SK-N-SH (cell line): Measurements from ENCODE around the gene ARFGAP1.

Experiments
- EP300 ChIP-seq, 2 experiments: IDR thresholded peaks; 2 replicates each; pipeline versions ENCODE4 v1.4.0 to v1.6.1; 2012; ENCODE audit warnings: borderline replicate concordance in 1 of 2, low read depth in 1 of 2, low read length in 1 of 2
- NFIC ChIP-seq: IDR thresholded peaks from 2 replicates; pipeline ENCODE4 v1.4.0; 2012; ENCODE audit warnings: borderline replicate concordance
- POLR2AphosphoS5 ChIP-seq: IDR thresholded peaks from 2 replicates; pipeline ENCODE4 v1.6.1; 2012; ENCODE audit warnings: low read depth, low read length
- RCOR1 ChIP-seq: fragments of 150-350 bp; IDR thresholded peaks from 2 replicates; pipeline ENCODE4 v1.6.1; 2017; ENCODE audit warnings: antibody characterized with exemption, low read length
- SIN3A ChIP-seq: IDR thresholded peaks from 2 replicates; pipeline ENCODE4 v1.6.1; 2012; ENCODE audit warnings: low read depth, mild to moderate bottlenecking, low read length, moderate library complexity, borderline replicate concordance
- SMC3 ChIP-seq: IDR thresholded peaks from 2 replicates; pipeline ENCODE4 v1.6.1; 2012; ENCODE audit warnings: low read depth, low read length, improper control_type of control experiment
- TF ChIP-seq, protein P1 (sequence below): fragments of 200-600 bp; sonication (generic); IDR thresholded peaks from 2 replicates; pipeline ENCODE4 v1.6.1; 2017; ENCODE audit warnings: antibody characterized with exemption, mild to moderate bottlenecking, moderate library complexity
- TF ChIP-seq, protein P2 (sequence below): IDR thresholded peaks from 2 replicates; pipeline ENCODE4; 2012

DNA sequence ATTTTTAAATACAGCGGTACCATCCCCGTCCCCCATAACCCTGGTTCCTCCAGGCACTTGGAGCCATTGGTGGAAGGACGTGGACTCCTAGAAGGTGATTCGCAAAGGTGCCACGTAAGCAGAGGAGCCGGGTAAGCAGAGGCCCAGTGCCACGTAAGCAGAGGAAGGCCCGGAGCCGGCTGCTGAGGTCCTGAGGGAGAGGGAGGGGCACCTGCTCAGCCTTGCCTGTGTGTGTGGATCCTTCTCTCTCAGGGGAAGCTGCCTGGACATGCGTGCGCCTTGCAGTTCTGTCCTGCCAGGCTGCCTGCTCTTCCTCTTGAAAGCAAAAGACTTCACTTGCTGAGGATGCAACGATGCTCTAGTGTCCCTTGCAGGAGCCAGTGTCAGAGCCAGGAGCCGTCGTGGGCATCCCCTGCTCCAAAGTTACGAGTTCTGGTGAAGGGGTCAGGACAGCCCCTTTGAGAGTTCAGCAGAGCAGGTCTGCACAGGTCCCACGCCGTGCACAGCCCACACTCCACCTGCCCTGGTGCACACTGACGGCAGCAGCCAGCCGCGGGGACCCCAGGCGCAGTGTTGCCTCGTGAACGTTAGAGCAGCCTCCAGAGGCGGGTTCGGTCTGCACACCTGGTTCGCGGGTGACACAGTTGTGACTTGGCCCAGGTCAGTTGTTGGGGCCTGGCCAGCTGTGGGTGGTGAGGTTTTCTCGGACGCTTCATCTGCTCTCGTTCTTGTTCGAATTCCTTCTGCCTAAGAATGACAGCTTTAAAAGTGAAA, 16.5 kb upstream of the ARFGAP1 start:
- no peak for TF ChIP-seq NFIC
- no peak for TF ChIP-seq SIN3A
- TF ChIP-seq, protein P1, sequence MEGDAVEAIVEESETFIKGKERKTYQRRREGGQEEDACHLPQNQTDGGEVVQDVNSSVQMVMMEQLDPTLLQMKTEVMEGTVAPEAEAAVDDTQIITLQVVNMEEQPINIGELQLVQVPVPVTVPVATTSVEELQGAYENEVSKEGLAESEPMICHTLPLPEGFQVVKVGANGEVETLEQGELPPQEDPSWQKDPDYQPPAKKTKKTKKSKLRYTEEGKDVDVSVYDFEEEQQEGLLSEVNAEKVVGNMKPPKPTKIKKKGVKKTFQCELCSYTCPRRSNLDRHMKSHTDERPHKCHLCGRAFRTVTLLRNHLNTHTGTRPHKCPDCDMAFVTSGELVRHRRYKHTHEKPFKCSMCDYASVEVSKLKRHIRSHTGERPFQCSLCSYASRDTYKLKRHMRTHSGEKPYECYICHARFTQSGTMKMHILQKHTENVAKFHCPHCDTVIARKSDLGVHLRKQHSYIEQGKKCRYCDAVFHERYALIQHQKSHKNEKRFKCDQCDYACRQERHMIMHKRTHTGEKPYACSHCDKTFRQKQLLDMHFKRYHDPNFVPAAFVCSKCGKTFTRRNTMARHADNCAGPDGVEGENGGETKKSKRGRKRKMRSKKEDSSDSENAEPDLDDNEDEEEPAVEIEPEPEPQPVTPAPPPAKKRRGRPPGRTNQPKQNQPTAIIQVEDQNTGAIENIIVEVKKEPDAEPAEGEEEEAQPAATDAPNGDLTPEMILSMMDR, result no peak
- TF ChIP-seq, protein P2, sequence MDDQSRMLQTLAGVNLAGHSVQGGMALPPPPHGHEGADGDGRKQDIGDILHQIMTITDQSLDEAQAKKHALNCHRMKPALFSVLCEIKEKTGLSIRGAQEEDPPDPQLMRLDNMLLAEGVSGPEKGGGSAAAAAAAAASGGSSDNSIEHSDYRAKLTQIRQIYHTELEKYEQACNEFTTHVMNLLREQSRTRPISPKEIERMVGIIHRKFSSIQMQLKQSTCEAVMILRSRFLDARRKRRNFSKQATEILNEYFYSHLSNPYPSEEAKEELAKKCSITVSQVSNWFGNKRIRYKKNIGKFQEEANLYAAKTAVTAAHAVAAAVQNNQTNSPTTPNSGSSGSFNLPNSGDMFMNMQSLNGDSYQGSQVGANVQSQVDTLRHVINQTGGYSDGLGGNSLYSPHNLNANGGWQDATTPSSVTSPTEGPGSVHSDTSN, result no peak
- TF ChIP-seq SMC3, result no peak
- no peak for TF ChIP-seq POLR2AphosphoS5
- no peak for TF ChIP-seq RCOR1
- TF ChIP-seq EP300 (IDR thresholded peaks at IDR 0.05; ENCODE audit: borderline replicate concordance in 1 of 2, low read depth in 1 of 2, low read length in 1 of 2), result no peak
